Psoas muscle (tissue), 8 donors: ENCODE data around the gene CASP6. TPM values are rescaled to one million over a fixed set of nuclear protein-coding genes. Genes with fewer than 3 reads are reported as not detected.

Experiments used
- ATAC-seq, 4 donors: fragments of 200-7000 bp; cut with Tn5 transposase; one replicate each; pipeline ENCODE4 v1.9.1; 2020; ENCODE audit warnings: moderate library complexity in 3 of 4, mild to moderate bottlenecking in 2 of 4
- DNase-seq, 2 donors: peaks; one replicate each; pipeline ENCODE4 v3.0.0-alpha.2; 2020
- H3K27ac ChIP-seq: fragments of 200-600 bp; one replicate; pipeline ENCODE4 v1.8.0; 2022
- H3K27me3 ChIP-seq, 3 donors: fragments of 200-600 bp in 1 of 3; one replicate each; pipeline versions ENCODE4 v1.6.1 to v1.8.0; 2013 to 2022; ENCODE audit warnings: low read length in 2 of 3, mild to moderate bottlenecking in 2 of 3, moderate library complexity in 1 of 3; ENCODE audit not compliant: insufficient read depth in 3 of 3
- H3K36me3 ChIP-seq, 2 donors: fragments of 200-600 bp in 1 of 2; one replicate each; pipeline versions ENCODE4 v1.6.1 to v1.8.0; 2013 to 2022; ENCODE audit warnings: low read depth in 1 of 2, mild to moderate bottlenecking in 1 of 2, moderate library complexity in 1 of 2; ENCODE audit not compliant: insufficient read depth in 1 of 2
- H3K4me1 ChIP-seq: fragments of 200-600 bp; one replicate; pipeline ENCODE4 v1.8.0; 2022
- H3K4me3 ChIP-seq: fragments of 200-600 bp; one replicate; pipeline ENCODE4 v1.8.0; 2022; ENCODE audit warnings: mild to moderate bottlenecking
- H3K9me3 ChIP-seq: fragments of 200-600 bp; one replicate; pipeline ENCODE4 v1.8.0; 2022
- CTCF ChIP-seq: fragments of 200-600 bp; IDR thresholded peaks from one replicate; pipeline ENCODE4 v1.8.0; 2022; ENCODE audit warnings: antibody characterized with exemption
- WGBS, 3 donors: extraction: QIAGEN DNeasy Blood & Tissue Kit; methylation state at CpG; one replicate each; pipeline versions ENCODE4 v1.1.6 to v1.1.7; 2013; 5-methylcytosine and 5-hydroxymethylcytosine counted together
- intact Hi-C, 2 donors: fragments of 100-400 bp; cut with DNase I; formaldehyde crosslinking; loops; one replicate each; pipeline versions ENCODE4 v1.11.0 to v1.14.2; 2022
- polyA plus RNA-seq, 3 donors: library from polyadenylated mRNA; stranded (reverse); fragments of 200-250 nt; gene quantifications; one replicate each; pipeline ENCODE4 v1.2.3, GENCODE V29; 2013
- total RNA-seq, 4 donors: library from RNA; stranded (reverse); fragmentation: NEBNext Ultra II Directional in 2 of 4; extraction: Animal tissue kit (Norgen Biotek cat#: 25700) in 2 of 4; gene quantifications; one replicate each; pipeline versions ENCODE4 v1.2.1 to v1.2.4, GENCODE V29; 2021 to 2023
- donor health status: healthy with polysubstance abuse.
- donor health status: DM: no; HTN: no; CAD: no; lungs with moderate emphysema.
- donor health status: Bipolar disorder and iron deficiency.
- donor health status: healthy.
- donor health status: DM: yes; HTN: yes; CAD: no.
- donor health status: DM: no; HTN: no; CAD: no.
- donor health status: DM: no; HTN: no; CAD: no.
- donor health status: DM: yes; HTN: yes; CAD: no.

Gene CASP6
- total and polyA plus RNA-seq, 7 donors = 2.7 to 8.9 (median 4.2) TPM

DNA sequence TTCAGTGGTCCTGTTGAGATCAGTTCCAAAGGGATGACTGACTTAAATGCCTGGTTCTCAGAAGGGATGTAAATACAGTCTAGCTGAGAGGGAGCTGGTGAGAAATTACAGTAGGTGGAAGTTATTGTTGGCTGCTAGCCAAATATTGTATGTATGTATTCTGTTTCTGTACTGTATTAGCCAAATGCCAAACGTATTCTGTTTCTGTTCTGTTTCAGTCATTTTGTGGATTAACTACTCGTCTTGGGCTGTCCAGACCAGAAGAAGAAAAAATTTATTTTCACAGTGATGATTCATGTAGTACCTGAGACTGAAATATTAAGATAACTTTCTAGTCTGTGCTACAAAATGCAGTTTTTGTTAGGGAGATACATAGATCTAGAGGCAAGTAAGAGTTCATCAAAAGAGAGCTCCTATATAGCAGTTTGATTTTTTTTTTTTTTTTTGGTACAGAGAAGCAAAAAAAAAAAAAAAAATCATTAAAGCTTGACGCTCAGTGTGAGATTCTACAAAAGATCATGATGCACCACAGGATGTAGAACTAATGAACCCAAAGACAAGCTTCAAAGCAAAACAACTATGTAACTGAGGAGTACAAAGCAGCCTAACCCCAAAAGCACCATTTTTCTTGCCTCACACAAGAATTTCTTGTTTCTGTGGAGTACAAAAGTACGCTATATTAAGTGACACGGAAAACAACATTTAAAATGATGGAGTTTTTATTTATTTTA lies 54.8 kb downstream of the CASP6 start:
- Histone ChIP-seq H3K27ac (no peak overlapping the region), H3K36me3 (no peaks in the 10 kb centered on the region), H3K4me1 (no peaks in the 10 kb centered on the region), H3K9me3 (peaks cover 13% of the 10 kb centered on the region), H3K4me3 (no peak overlapping the region), H3K27me3 (peaks cover 0 to 2% (median 0%) of the 10 kb centered on the region in 3 donors)
- DNase-seq = no peak
- ATAC-seq = no peak
- TF ChIP-seq CTCF = no peak
- intact Hi-C loops = no loop called here
- WGBS, 3 donors = 60 to 61% (median 61%) methylated on average over 5 of the region's 5 CpGs

- DNase-seq (no peak), ATAC-seq (no peak)
- no peak for TF ChIP-seq CTCF
- Histone ChIP-seq H3K27me3 (peaks cover 0 to 2% (median 0%) of the 10 kb centered on the region in 3 donors), H3K27ac (no peak overlapping the region), H3K4me1 (no peaks in the 10 kb centered on the region), H3K4me3 (no peak overlapping the region), H3K36me3 (no peaks in the 10 kb centered on the region), H3K9me3 (peaks cover 4% of the 10 kb centered on the region)
- WGBS, 3 donors = 88 to 90% (median 88%) methylated on average over 7 of the region's 7 CpGs
- intact Hi-C loops = no loop called here
Measured at GRCh38 chr4:109645874-109646710, 57.2 kb downstream of the CASP6 start.

DNA sequence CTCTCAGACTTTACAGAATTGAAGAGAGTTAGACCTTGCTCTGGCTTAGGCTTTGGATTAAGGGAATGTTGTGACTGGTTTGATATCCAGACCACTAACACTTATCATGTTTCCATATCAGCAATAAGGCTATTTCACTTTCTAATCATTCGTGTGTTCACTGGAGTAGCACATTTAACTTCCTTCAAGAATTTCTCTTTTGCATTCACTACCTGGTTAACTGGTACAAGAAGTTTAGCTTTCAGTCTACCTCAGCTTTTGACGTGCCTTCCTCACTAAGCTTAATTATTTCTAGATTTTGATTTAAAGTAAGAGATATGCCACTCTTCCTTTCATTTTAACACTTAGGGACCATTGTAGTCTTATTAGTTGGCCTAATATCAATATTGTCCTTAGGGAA lies 62.6 kb downstream of the CASP6 start:
- Histone ChIP-seq H3K27ac (no peak overlapping the region), H3K4me1 (no peaks in the 10 kb centered on the region), H3K27me3 (no peaks in the 10 kb centered on the region), H3K9me3 (no peaks in the 10 kb centered on the region), H3K36me3 (no peaks in the 10 kb centered on the region), H3K4me3 (no peak overlapping the region)
- no peak for DNase-seq
- TF ChIP-seq CTCF = no peak
- WGBS, 3 donors = 92 to 96% (median 95%) methylated on average over 2 of the region's 2 CpGs
- ATAC-seq = no peak
- intact Hi-C loops = no loop called here

Other genes starting within 250 kb of the CASP6 start
- gene MCUB, start 143.2 kb downstream of the CASP6 start, total RNA-seq = 1 to 10 TPM; 1.4 to 2.8 (median 1.7) TPM
- gene MCUB, start 143.2 kb downstream of the CASP6 start, polyA plus RNA-seq = 1 to 10 TPM in 1 of 3 donors, under 1 TPM in 2; 0.73 to 1.9 (median 1.00) TPM
- gene PLA2G12A, start 26.6 kb upstream of the CASP6 start, total RNA-seq = 10 to 100 TPM; 31.9 to 52.5 (median 40.6) TPM
- 10 to 100 TPM; 19.1 to 30.9 (median 19.1) TPM for gene PLA2G12A, start 26.6 kb upstream of the CASP6 start, polyA plus RNA-seq
- 1 to 10 TPM; 3.5 to 6.1 (median 4.3) TPM for gene CFI, start 98.6 kb upstream of the CASP6 start, total RNA-seq
- gene CFI, start 98.6 kb upstream of the CASP6 start, polyA plus RNA-seq = 1 to 10 TPM; 2.9 to 5.7 (median 4.7) TPM
- gene GAR1, start 112.3 kb upstream of the CASP6 start, total RNA-seq = 10 to 100 TPM in 3 of 4 donors, 1 to 10 TPM in 1; 7.7 to 17.9 (median 11.3) TPM
- 10 to 100 TPM; 14.4 to 54.5 (median 26.0) TPM for gene GAR1, start 112.3 kb upstream of the CASP6 start, polyA plus RNA-seq
- under 1 TPM in 2 of 4 donors, not detected in 2; 0.15 to 0.36 TPM for gene RRH, start 124.5 kb upstream of the CASP6 start, total RNA-seq
- under 1 TPM in 2 of 3 donors, not detected in 1; 0.03 to 0.09 TPM for gene RRH, start 124.5 kb upstream of the CASP6 start, polyA plus RNA-seq
- gene LRIT3, start 144.7 kb upstream of the CASP6 start, total RNA-seq = under 1 TPM in 3 of 4 donors, not detected in 1; 0.06 to 0.08 (median 0.08) TPM
- under 1 TPM; 0.03 to 0.06 (median 0.03) TPM for gene LRIT3, start 144.7 kb upstream of the CASP6 start, polyA plus RNA-seq
- gene EGF, start 209.4 kb upstream of the CASP6 start, total RNA-seq = 10 to 100 TPM; 37.1 to 92.4 (median 52.8) TPM
- 10 to 100 TPM in 2 of 3 donors, 1 to 10 TPM in 1; 2.5 to 29.9 (median 26.5) TPM for gene EGF, start 209.4 kb upstream of the CASP6 start, polyA plus RNA-seq